ENCODE results near the gene PTPRD.

GRCh38 chr9:10048994-10049393, 563.8 kb downstream of the PTPRD start:
- TF ChIP-seq CTCF (IDR thresholded peaks at IDR 0.05 in 2 of 3, conservative IDR thresholded peaks at IDR 0.05 in 1 of 3; ENCODE audit: borderline replicate concordance in 1 of 3, insufficient read depth in 1 of 3, low read depth in 2 of 3, low read length in 2 of 3) (no peak), SIN3A (IDR thresholded peaks at IDR 0.05; ENCODE audit: low read depth) (no peak), CEBPB (IDR thresholded peaks at IDR 0.05; ENCODE audit: low read depth) (no peak), POLR2A (IDR thresholded peaks at IDR 0.05; ENCODE audit: borderline replicate concordance, extremely low read depth, insufficient read depth, insufficient read length) (no peak), JUND (IDR thresholded peaks at IDR 0.05) (no peak), SRF (IDR thresholded peaks at IDR 0.05; ENCODE audit: low read depth) (no peak), ZNF274 (IDR thresholded peaks at IDR 0.05; ENCODE audit: low read depth, low read length) (no peak), EGR1 (IDR thresholded peaks at IDR 0.05; ENCODE audit: low read depth) (no peak), ZFX (IDR thresholded peaks at IDR 0.05) (no peak)
- TF ChIP-seq, protein P1, sequence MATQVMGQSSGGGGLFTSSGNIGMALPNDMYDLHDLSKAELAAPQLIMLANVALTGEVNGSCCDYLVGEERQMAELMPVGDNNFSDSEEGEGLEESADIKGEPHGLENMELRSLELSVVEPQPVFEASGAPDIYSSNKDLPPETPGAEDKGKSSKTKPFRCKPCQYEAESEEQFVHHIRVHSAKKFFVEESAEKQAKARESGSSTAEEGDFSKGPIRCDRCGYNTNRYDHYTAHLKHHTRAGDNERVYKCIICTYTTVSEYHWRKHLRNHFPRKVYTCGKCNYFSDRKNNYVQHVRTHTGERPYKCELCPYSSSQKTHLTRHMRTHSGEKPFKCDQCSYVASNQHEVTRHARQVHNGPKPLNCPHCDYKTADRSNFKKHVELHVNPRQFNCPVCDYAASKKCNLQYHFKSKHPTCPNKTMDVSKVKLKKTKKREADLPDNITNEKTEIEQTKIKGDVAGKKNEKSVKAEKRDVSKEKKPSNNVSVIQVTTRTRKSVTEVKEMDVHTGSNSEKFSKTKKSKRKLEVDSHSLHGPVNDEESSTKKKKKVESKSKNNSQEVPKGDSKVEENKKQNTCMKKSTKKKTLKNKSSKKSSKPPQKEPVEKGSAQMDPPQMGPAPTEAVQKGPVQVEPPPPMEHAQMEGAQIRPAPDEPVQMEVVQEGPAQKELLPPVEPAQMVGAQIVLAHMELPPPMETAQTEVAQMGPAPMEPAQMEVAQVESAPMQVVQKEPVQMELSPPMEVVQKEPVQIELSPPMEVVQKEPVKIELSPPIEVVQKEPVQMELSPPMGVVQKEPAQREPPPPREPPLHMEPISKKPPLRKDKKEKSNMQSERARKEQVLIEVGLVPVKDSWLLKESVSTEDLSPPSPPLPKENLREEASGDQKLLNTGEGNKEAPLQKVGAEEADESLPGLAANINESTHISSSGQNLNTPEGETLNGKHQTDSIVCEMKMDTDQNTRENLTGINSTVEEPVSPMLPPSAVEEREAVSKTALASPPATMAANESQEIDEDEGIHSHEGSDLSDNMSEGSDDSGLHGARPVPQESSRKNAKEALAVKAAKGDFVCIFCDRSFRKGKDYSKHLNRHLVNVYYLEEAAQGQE (IDR thresholded peaks at IDR 0.05; ENCODE audit: low read depth), result no peak
